ENCODE data around the gene TBC1D1.

Gene TBC1D1

DNA sequence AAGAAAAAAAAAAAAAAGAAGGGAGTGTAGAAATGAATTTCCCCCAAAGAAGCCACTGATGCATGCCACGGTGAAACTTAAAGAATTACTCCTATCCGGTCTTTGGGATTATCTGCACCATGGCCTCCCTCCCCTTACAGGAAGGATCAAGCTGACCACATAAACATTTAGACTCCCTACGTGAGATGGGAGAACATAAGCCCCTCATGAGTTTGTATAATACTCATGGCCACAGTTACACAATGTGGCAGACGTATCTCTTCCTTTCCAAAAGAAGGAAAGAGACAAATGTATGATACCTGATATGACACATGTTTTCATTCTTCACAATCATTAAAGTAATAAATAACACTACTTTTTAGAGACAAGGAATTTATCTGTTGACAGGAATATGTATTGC lies 66.1 kb downstream of the TBC1D1 start:
- TF ChIP-seq, protein P1, sequence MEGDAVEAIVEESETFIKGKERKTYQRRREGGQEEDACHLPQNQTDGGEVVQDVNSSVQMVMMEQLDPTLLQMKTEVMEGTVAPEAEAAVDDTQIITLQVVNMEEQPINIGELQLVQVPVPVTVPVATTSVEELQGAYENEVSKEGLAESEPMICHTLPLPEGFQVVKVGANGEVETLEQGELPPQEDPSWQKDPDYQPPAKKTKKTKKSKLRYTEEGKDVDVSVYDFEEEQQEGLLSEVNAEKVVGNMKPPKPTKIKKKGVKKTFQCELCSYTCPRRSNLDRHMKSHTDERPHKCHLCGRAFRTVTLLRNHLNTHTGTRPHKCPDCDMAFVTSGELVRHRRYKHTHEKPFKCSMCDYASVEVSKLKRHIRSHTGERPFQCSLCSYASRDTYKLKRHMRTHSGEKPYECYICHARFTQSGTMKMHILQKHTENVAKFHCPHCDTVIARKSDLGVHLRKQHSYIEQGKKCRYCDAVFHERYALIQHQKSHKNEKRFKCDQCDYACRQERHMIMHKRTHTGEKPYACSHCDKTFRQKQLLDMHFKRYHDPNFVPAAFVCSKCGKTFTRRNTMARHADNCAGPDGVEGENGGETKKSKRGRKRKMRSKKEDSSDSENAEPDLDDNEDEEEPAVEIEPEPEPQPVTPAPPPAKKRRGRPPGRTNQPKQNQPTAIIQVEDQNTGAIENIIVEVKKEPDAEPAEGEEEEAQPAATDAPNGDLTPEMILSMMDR (IDR thresholded peaks at IDR 0.05; ENCODE audit: low read depth, low read length, missing control alignments): no peak
- no peak overlapping the region for H3K4me3 ChIP-seq (ENCODE audit: low read depth, low read length)
- in situ Hi-C loops (cut with HindIII; ENCODE audit: low sequenced_read_pairs): loop anchor here (5.0 kb wide), 1 partner anchor 100 kb away; no protein-coding TSS in a partner anchor
- no peak for DNase-seq (ENCODE audit: low read depth)

DNA sequence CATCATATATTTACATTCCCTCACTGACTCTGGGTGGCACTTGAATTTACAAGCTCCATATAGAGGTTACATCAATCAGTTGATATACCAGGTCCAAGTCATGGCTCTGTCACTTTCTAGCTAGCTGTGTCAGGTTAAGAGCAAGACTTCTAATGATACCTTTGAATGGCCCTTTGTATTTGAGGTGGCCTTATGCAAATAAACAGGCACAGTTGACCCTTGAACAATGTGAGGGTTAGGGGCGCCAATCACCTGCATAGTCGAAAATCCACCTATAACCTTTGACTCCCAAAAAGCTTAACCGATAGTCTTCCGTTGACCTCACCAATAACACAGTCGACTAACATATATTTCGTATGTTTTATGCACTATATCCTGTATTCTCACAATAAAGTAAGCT lies 68.0 kb downstream of the TBC1D1 start:
- TF ChIP-seq, protein P1 (IDR thresholded peaks at IDR 0.05; ENCODE audit: low read depth, low read length, missing control alignments): no peak
- in situ Hi-C loops (cut with HindIII; ENCODE audit: low sequenced_read_pairs): loop anchor here (5.0 kb wide), 1 partner anchor 102 kb away; no protein-coding TSS in a partner anchor
- DNase-seq (ENCODE audit: low read depth): no peak
- no peak overlapping the region for H3K4me3 ChIP-seq (ENCODE audit: low read depth, low read length)

DNA sequence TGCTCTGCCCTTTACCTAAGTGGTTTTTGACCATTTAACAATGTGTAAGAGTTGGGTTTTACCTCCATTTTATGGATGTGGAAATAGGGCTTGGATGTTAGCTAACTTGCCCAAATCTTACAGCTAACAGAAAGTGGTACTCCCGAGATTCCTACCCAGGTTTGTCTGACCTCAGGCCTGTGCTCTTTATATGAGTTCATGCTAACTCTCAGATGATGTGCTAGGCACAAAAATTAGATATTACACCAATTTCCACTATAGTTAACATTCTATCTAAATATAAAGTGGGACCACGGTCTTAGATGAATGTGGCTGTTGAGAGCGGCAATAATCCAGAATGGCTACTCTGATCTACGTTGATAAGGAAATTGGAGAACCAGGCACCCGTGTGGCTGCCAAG lies 69.2 kb downstream of the TBC1D1 start, which contains the start of gene PTTG2:
PTTG2 (plus strand) TSS at position 301 of the 400 bp plus-strand sequence; CDS start at position 338, 37 bp downstream.
- no peak for DNase-seq (ENCODE audit: low read depth)
- in situ Hi-C loops (cut with HindIII; ENCODE audit: low sequenced_read_pairs): no loop called here
- TF ChIP-seq, protein P1 (IDR thresholded peaks at IDR 0.05; ENCODE audit: low read depth, low read length, missing control alignments): no peak
- H3K4me3 ChIP-seq (ENCODE audit: low read depth, low read length): no peak within 1 kb of the TSS

DNA sequence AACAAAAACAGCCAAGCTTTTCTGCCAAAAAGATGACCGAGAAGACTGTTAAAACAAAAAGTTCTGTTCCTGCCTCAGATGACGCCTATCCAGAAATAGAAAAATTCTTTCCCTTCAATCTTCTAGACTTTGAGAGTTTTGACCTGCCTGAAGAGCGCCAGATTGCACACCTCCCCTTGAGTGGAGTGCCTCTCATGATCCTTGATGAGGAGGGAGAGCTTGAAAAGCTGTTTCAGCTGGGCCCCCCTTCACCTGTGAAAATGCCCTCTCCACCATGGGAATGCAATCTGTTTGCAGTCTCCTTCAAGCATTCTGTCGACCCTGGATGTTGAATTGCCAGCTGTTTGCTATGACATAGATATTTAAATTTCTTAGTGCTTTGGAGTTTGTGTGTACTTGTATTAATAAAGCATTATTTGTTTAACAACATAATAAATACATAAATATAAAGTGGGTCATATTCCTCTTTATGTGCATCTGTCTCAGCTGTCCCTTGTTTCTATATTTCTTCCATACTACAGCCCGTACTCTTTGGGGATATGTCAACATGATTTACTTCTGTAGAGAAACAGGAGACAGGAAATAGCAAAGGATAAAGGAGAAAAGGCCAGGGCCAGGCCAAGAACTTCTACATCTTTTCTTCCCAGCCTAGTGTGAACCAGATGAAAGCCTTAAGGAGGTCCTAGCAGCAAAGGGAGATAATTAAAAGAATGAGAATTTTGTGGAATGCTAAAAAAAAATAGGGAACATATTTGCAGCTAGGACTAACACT lies 70.0 kb downstream of the TBC1D1 start:
- no peak for DNase-seq (ENCODE audit: low read depth)
- TF ChIP-seq, protein P1 (IDR thresholded peaks at IDR 0.05; ENCODE audit: low read depth, low read length, missing control alignments): no peak
- H3K4me3 ChIP-seq (ENCODE audit: low read depth, low read length): no peak overlapping the region
- in situ Hi-C loops (cut with HindIII; ENCODE audit: low sequenced_read_pairs): no loop called here

DNA sequence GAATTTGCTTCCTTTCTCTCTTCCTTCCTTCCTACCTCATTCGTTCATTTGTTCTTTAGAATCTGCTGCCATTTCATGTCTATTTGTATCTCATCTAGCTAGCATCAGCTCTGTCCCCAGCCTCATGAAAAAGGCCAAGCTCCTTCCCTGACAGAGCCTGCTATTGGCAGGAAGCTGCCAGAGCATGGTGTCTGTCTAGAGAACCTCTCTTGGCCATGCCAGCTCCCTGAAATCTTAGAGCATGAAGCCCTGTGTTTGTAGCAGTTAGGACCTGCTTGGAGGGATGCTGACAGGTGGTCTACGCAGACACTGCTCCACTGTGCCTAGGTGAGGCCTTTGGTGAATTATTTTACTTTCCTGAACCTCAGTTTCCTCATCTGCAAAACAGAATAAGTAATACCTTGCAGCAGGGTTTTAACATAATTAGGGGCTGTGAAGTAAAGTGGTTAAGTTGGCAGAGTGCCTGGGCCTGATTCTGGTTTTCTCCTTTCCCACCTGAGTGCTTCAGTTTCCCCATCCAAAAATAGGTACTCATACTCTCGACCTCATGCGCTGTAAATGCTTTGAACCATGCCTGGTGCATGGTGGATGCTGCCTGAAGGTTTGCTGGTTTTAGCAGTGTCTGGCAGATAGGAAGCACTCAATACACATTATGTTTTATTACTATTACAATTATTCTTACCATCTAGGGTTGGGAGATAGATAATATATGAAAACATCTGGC lies 74.0 kb downstream of the TBC1D1 start:
- in situ Hi-C loops (cut with HindIII; ENCODE audit: low sequenced_read_pairs): no loop called here
- TF ChIP-seq, protein P1 (IDR thresholded peaks at IDR 0.05; ENCODE audit: low read depth, low read length, missing control alignments): no peak
- no peak overlapping the region for H3K4me3 ChIP-seq (ENCODE audit: low read depth, low read length)
- DNase-seq (ENCODE audit: low read depth): no peak

DNA sequence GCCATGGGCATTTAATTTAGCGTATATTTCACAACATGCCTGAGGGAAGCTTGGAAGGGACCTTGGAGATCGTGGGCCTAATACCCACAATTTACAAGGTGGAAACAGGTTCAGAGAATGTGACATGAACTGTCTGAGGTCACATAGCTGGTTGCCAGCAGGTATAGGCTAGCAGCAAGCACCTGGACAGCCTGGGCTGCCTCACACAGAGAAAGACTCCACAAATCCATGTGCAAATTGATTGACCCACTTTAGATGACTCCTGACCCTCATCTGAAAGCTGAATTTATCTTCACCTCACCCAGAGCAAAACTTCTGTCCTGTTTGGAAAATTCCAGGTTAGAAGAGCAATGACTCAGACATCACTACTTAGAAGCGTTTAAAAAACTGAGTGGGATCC lies 75.2 kb downstream of the TBC1D1 start:
- H3K4me3 ChIP-seq (ENCODE audit: low read depth, low read length): no peak overlapping the region
- TF ChIP-seq, protein P1 (IDR thresholded peaks at IDR 0.05; ENCODE audit: low read depth, low read length, missing control alignments): no peak
- in situ Hi-C loops (cut with HindIII; ENCODE audit: low sequenced_read_pairs): no loop called here

More for the DNA sequence above, 75.2 kb downstream of the TBC1D1 start:
- no peak for DNase-seq (ENCODE audit: low read depth)

Measured in astrocyte of the cerebellum (primary cell).